Right lobe of liver (tissue), 4 donors: Measurements from ENCODE around the gene CALML5.
A peak's percentile ranks its signal among the peaks of the same experiment; 100 is the strongest.

Experiments
- POLR2A ChIP-seq: fragments of 450-650 bp; IDR thresholded peaks from one replicate; pipeline ENCODE4 v1.6.1; 2017; ENCODE audit warnings: antibody characterized with exemption, mild to moderate bottlenecking
- TF ChIP-seq, protein P1 (sequence below), 4 donors: fragments of 200-600 bp in 3 of 4; fragments of 450-650 bp in 1 of 4; IDR thresholded peaks; one replicate each; pipeline versions ENCODE4 v1.5.1 to v1.8.0; 2016 to 2022; ENCODE audit warnings: antibody characterized with exemption in 4 of 4, mild to moderate bottlenecking in 2 of 4
- donor health status: DM: no; HTN: no; CAD: no.
- donor health status: DM: no; HTN: no; CAD: no.
- donor health status: DM: no; HTN: yes; CAD: no.

GRCh38 chr10:5449823-5450222, 49.5 kb downstream of the CALML5 start:
- TF ChIP-seq, protein P1, sequence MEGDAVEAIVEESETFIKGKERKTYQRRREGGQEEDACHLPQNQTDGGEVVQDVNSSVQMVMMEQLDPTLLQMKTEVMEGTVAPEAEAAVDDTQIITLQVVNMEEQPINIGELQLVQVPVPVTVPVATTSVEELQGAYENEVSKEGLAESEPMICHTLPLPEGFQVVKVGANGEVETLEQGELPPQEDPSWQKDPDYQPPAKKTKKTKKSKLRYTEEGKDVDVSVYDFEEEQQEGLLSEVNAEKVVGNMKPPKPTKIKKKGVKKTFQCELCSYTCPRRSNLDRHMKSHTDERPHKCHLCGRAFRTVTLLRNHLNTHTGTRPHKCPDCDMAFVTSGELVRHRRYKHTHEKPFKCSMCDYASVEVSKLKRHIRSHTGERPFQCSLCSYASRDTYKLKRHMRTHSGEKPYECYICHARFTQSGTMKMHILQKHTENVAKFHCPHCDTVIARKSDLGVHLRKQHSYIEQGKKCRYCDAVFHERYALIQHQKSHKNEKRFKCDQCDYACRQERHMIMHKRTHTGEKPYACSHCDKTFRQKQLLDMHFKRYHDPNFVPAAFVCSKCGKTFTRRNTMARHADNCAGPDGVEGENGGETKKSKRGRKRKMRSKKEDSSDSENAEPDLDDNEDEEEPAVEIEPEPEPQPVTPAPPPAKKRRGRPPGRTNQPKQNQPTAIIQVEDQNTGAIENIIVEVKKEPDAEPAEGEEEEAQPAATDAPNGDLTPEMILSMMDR (IDR thresholded peaks at IDR 0.05): peak in 1 of 4 donors; percentile 3
- no peak for TF ChIP-seq POLR2A
